ENCODE measurements around the gene BLVRB. TPM values are rescaled to one million over a fixed set of nuclear protein-coding genes. Genes with fewer than 3 reads are reported as not detected.

The BLVRB gene
- total and polyA plus RNA-seq, 9 of the 15 experiments (the other 6 are each of a cell fraction or from before 2014, with no cell fraction given) = 81.1 to 749 (median 331) TPM

GRCh38 chr19:40508739-40509260 is 43.3 kb upstream of the BLVRB start (continued):
- no peak for TF ChIP-seq GTF3C2 (IDR thresholded peaks at IDR 0.05; ENCODE audit: borderline replicate concordance, extremely low read depth, insufficient read length)
- TF ChIP-seq RNF2 (IDR thresholded peaks at IDR 0.05) = no peak
- TF ChIP-seq ZNF121 (CRISPR knock-in tag; conservative IDR thresholded peaks at IDR 0.05) = no peak
- TF ChIP-seq CEBPZ (IDR thresholded peaks at IDR 0.05; ENCODE audit: borderline replicate concordance, low read depth, low read length) = no peak
- TF ChIP-seq TEAD4 (IDR thresholded peaks at IDR 0.05; ENCODE audit: low read length) = peak; percentile 41; the same call in 1 of the 2 replicates
- no peak for TF ChIP-seq TEAD4 (CRISPR knock-in tag; IDR thresholded peaks at IDR 0.05; ENCODE audit: borderline replicate concordance)
- TF ChIP-seq SMAD2 (IDR thresholded peaks at IDR 0.05; ENCODE audit: low read depth, low read length) = no peak
- TF ChIP-seq MYBL2 (IDR thresholded peaks at IDR 0.05; ENCODE audit: low read depth) = no peak
- TF ChIP-seq MYBL2 (CRISPR knock-in tag; IDR thresholded peaks at IDR 0.05; ENCODE audit: borderline replicate concordance) = no peak
- TF ChIP-seq KHSRP (IDR thresholded peaks at IDR 0.05) = no peak
- TF ChIP-seq FOXP4 (CRISPR knock-in tag; IDR thresholded peaks at IDR 0.05; ENCODE audit: borderline replicate concordance) = no peak
- no peak for TF ChIP-seq SPI1 (IDR thresholded peaks at IDR 0.05; ENCODE audit: borderline replicate concordance, low read depth, low read length)
- TF ChIP-seq RAD51 (IDR thresholded peaks at IDR 0.05; ENCODE audit: borderline replicate concordance, low read depth) = no peak
- no peak for TF ChIP-seq HMG20B (CRISPR knock-in tag; IDR thresholded peaks at IDR 0.05)
- TF ChIP-seq MCM3 (IDR thresholded peaks at IDR 0.05) = no peak
- TF ChIP-seq TAF1 (IDR thresholded peaks at IDR 0.05; ENCODE audit: control insufficient read depth, extremely low read depth, insufficient read depth, low read length, severe bottlenecking) = no peak
- TF ChIP-seq IRF1 (CRISPR knock-in tag; IDR thresholded peaks at IDR 0.05; ENCODE audit: borderline replicate concordance) = no peak
- no peak for TF ChIP-seq ZBTB43 (CRISPR knock-in tag; IDR thresholded peaks at IDR 0.05)

Measured in K562 (cell line).